BLaER1 treated with 17β-estradiol and CSF1 and Interleukin-3, amounts not matched to agents 10 nM and 100 nM (cell line): ENCODE data around the gene PSTPIP1.

Experiments used
- H3K27ac ChIP-seq, 11 experiments: shearing (Covaris generic); formaldehyde crosslinking; 2 replicates each; pipeline ENCODE4 v1.8.1; 2022
- H3K27me3 ChIP-seq, 11 experiments: shearing (Covaris generic); formaldehyde crosslinking; 2 replicates each; pipeline ENCODE4 v1.8.1; 2022
- H3K36me3 ChIP-seq, 11 experiments: shearing (Covaris generic); formaldehyde crosslinking; 2 replicates each; pipeline ENCODE4 v1.8.1; 2022
- H3K4me1 ChIP-seq, 10 experiments: shearing (Covaris generic); formaldehyde crosslinking; 2 replicates each; pipeline ENCODE4 v1.8.1; 2022
- H3K4me2 ChIP-seq, 11 experiments: shearing (Covaris generic); formaldehyde crosslinking; 2 replicates each; pipeline ENCODE4 v1.8.1; 2022
- H3K4me3 ChIP-seq, 10 experiments: shearing (Covaris generic); formaldehyde crosslinking; 2 replicates each; pipeline ENCODE4 v1.8.1; 2022
- H3K9ac ChIP-seq, 11 experiments: shearing (Covaris generic); formaldehyde crosslinking; 2 replicates each; pipeline ENCODE4 v1.8.1; 2022
- H3K9me3 ChIP-seq, 11 experiments: shearing (Covaris generic); formaldehyde crosslinking; replicated peaks in 1 of 11; 2 replicates each; pipeline ENCODE4 v1.8.1; 2022
- H4K20me1 ChIP-seq, 11 experiments: shearing (Covaris generic); formaldehyde crosslinking; 2 replicates each; pipeline ENCODE4 v1.8.1; 2022
- Cebpa-rat ChIP-seq, 11 experiments: shearing (Covaris generic); IDR thresholded peaks; 2 replicates each; pipeline ENCODE4 v1.8.1; 2022

The PSTPIP1 gene

DNA sequence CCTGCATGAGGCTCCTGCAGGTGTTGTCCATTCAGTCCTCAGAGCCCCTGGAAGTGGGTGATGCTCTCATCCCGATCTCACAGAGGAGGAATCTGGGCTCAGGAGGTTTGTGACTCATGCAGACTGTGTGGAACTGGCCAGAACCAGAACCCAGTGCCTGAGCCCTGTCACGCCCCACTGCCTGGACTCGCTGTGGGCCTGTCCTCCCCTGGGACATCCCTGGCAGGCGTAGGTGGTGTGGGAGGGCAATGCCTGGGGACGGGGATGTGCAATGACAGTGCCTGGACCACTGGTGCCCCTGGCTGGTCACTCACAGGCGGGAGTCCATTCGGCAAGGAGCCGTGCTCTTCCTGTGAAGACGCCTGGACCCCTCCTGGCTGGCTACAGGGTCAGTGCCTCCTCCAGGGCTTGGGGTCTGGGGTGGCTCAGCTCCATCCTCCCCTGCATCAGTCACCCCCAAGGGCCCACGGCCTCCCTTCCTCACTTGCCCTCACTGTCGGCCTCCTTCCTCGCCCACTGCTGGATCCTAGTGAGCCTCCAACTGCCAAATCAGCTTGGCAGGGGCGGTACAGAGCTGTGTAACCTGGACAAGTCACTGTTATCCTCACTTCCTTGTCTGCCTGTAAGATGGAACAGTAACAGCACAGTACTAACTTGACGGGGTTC, 14.9 kb downstream of the PSTPIP1 start:
- TF ChIP-seq Cebpa-rat (IDR thresholded peaks at IDR 0.05) = no peak
- Histone ChIP-seq H3K4me3 (no peak overlapping the region; a peak in 1 of 20 replicates), H3K4me1 (peaks cover 52 to 98% (median 95%) of the 10 kb centered on the region in 10 experiments), H4K20me1 (peaks cover 0 to 87% (median 43%) of the 10 kb centered on the region in 11 experiments; a peak in 19 of 22 replicates), H3K27me3 (no peaks in the 10 kb centered on the region), H3K9ac (peak overlapping the region in 10 of 11 experiments; percentile 11 to 57 (median 40); a peak in 13 of 22 replicates), H3K4me2 (peak overlapping the region; percentile 35 to 100 (median 75)), H3K27ac (peak overlapping the region in 10 of 11 experiments; percentile 32 to 98 (median 58); a peak in 20 of 22 replicates), H3K36me3 (peaks cover 0 to 82% (median 67%) of the 10 kb centered on the region in 11 experiments; a peak in 17 of 22 replicates), H3K9me3 (no peaks in the 10 kb centered on the region)

DNA sequence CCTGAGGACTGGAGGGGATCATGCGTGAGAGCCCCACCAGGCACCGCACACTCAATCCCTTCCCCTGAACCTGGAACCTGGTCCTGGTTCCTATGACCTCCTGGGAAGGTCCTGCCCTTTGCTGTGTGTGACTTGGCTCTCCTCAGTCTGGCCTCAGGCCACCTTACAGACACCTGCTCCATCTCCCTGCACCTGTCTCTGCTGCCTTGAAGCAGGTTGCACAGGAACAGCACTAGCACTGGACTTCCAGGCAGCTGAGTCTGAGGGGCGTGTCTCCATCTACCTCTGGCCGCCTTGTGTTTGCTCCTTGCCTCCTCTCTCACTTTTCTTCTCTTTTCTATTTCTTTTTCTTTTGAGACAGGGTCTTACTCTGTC, 15.4 kb downstream of the PSTPIP1 start:
- no peak overlapping the region for H3K4me3 ChIP-seq
- H3K9ac ChIP-seq = peak overlapping the region in 8 of 11 experiments; percentile 32 to 57 (median 43); a peak in 10 of 22 replicates
- no peaks in the 10 kb centered on the region for H3K27me3 ChIP-seq
- no peaks in the 10 kb centered on the region for H3K9me3 ChIP-seq
- peaks cover 0 to 76% (median 66%) of the 10 kb centered on the region in 11 experiments; a peak in 17 of 22 replicates for H3K36me3 ChIP-seq
- TF ChIP-seq Cebpa-rat (IDR thresholded peaks at IDR 0.05) = no peak
- peak overlapping the region in 9 of 11 experiments; percentile 47 to 98 (median 60); a peak in 19 of 22 replicates for H3K27ac ChIP-seq
- peaks cover 52 to 98% (median 95%) of the 10 kb centered on the region in 10 experiments for H3K4me1 ChIP-seq
- H4K20me1 ChIP-seq = peaks cover 0 to 93% (median 43%) of the 10 kb centered on the region in 11 experiments; a peak in 19 of 22 replicates
- H3K4me2 ChIP-seq = peak overlapping the region; percentile 35 to 100 (median 75)

DNA sequence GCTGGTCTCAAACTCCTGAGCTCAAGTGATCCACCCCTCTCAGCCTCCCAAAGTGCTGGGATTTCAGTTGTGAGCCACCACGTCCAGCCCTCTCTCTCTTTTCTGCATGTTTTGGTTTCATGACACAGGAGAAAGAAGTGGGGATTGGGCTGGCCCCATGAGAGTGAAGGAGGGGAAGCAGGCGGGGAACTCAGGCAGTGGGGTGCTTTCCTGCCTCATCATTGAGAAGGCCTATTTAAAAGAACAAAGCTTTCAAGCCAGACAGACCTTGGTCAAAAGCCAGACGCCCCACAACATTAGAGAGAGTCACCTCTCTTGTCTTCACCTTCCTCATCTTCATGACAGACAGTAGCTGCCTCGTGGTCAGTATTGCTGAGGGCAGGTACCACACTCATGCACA, 15.9 kb downstream of the PSTPIP1 start:
- no peaks in the 10 kb centered on the region for H3K9me3 ChIP-seq
- no peaks in the 10 kb centered on the region for H3K27me3 ChIP-seq
- peak overlapping the region; percentile 35 to 100 (median 75) for H3K4me2 ChIP-seq
- H3K27ac ChIP-seq = peak overlapping the region in 10 of 11 experiments; percentile 13 to 98 (median 56); a peak in 18 of 22 replicates
- H4K20me1 ChIP-seq = peaks cover 1 to 97% (median 44%) of the 10 kb centered on the region in 11 experiments; a peak in 19 of 22 replicates
- peaks cover 0 to 71% (median 63%) of the 10 kb centered on the region in 11 experiments; a peak in 17 of 22 replicates for H3K36me3 ChIP-seq
- peak overlapping the region in 6 of 11 experiments; percentile 2 to 52 (median 46); a peak in 10 of 22 replicates for H3K9ac ChIP-seq
- TF ChIP-seq Cebpa-rat (IDR thresholded peaks at IDR 0.05) = no peak
- peaks cover 58 to 98% (median 95%) of the 10 kb centered on the region in 10 experiments for H3K4me1 ChIP-seq
- no peak overlapping the region for H3K4me3 ChIP-seq

DNA sequence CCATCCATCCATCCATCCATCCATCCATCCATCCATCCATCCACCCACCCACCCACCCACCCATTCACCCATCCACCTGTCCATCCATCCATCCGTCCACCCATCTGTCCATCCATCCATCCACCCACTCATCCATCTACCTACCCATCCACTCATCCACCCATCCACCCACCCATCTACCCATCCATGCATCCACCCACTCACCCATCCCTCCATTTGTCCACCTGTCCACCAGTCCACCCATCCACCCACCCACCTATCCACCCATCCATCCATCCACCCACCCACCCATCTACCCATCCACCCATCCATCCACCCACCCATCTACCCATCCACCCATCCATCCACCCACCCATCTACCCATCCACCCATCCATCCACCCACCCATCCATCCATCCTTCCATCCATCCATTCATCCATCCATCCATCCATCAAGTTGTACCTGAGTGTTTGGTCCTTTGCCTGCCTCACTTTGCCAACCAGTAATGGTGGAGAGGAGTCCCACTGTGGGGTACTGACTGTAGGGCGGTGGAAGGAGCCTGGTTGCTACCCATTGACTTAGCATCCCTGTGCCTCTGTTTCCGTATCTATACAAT, 17.3 kb downstream of the PSTPIP1 start:
- peak overlapping the region in 1 of 11 experiments; percentile 76; a peak in 2 of 22 replicates for H3K9ac ChIP-seq
- H3K27me3 ChIP-seq = no peaks in the 10 kb centered on the region
- no peak overlapping the region for H3K4me3 ChIP-seq
- H3K4me1 ChIP-seq = peaks cover 72 to 98% (median 96%) of the 10 kb centered on the region in 10 experiments
- peaks cover 0 to 60% (median 52%) of the 10 kb centered on the region in 11 experiments; a peak in 17 of 22 replicates for H3K36me3 ChIP-seq
- no peak for TF ChIP-seq Cebpa-rat (IDR thresholded peaks at IDR 0.05)
- H4K20me1 ChIP-seq = peaks cover 14 to 98% (median 58%) of the 10 kb centered on the region in 11 experiments; a peak in 21 of 22 replicates
- peak overlapping the region in 10 of 11 experiments; percentile 91 to 98 (median 94); a peak in 17 of 22 replicates for H3K4me2 ChIP-seq
- peak overlapping the region in 8 of 11 experiments; percentile 89 to 96 (median 92); a peak in 10 of 22 replicates for H3K27ac ChIP-seq
- no peaks in the 10 kb centered on the region for H3K9me3 ChIP-seq

DNA sequence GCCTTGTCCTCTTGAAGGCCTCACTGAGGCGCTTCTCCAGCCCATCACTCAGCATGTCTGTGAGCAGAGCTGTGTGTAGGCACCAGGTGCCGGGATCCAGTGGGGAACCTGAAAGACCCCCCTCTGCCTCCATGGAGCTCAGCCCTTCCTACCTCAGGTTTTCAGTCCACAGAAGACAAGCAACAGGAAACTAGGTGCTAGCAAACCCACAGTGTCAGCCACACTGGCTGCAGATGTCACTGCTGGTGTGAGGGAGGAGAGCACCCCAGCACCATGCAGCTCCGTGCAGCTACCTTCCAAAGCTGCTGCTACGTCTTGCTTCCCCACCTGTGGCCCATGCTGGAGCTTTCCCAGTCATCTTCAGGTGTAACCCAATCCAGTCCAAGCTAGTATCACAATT, 17.9 kb downstream of the PSTPIP1 start:
- H3K4me3 ChIP-seq = peak overlapping the region in 1 of 10 experiments; percentile 62; a peak in 1 of 20 replicates
- peaks cover 78 to 98% (median 96%) of the 10 kb centered on the region in 10 experiments for H3K4me1 ChIP-seq
- no peaks in the 10 kb centered on the region for H3K27me3 ChIP-seq
- peak overlapping the region in 9 of 11 experiments; percentile 62 to 83 (median 79); a peak in 13 of 22 replicates for H3K9ac ChIP-seq
- peaks cover 21 to 98% (median 64%) of the 10 kb centered on the region in 11 experiments for H4K20me1 ChIP-seq
- TF ChIP-seq Cebpa-rat (IDR thresholded peaks at IDR 0.05) = no peak
- H3K9me3 ChIP-seq = no peaks in the 10 kb centered on the region
- peak overlapping the region; percentile 51 to 96 (median 91); a peak in 19 of 22 replicates for H3K27ac ChIP-seq
- peaks cover 0 to 58% (median 49%) of the 10 kb centered on the region in 11 experiments; a peak in 15 of 22 replicates for H3K36me3 ChIP-seq
- peak overlapping the region; percentile 91 to 98 (median 95); a peak in 21 of 22 replicates for H3K4me2 ChIP-seq

DNA sequence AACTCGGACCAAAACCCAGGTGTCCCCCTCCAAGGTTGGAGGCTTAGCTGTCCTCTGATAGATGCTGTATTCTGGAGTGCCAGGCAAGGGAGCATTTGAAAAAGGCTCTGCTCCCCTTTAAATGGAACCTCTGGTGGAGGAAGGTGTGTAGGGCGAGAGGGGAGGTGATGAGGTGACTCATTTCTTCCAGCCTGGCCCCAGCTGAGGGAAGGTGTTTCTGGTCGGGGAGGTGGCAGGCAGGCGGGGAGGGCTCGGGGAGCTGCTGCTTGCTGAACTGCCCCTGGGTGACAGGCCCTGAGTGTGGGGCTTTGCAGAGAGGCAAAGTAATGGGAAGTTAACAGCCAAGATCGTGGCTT, 18.8 kb downstream of the PSTPIP1 start:
- H3K4me1 ChIP-seq = peaks cover 87 to 98% (median 96%) of the 10 kb centered on the region in 10 experiments

DNA sequence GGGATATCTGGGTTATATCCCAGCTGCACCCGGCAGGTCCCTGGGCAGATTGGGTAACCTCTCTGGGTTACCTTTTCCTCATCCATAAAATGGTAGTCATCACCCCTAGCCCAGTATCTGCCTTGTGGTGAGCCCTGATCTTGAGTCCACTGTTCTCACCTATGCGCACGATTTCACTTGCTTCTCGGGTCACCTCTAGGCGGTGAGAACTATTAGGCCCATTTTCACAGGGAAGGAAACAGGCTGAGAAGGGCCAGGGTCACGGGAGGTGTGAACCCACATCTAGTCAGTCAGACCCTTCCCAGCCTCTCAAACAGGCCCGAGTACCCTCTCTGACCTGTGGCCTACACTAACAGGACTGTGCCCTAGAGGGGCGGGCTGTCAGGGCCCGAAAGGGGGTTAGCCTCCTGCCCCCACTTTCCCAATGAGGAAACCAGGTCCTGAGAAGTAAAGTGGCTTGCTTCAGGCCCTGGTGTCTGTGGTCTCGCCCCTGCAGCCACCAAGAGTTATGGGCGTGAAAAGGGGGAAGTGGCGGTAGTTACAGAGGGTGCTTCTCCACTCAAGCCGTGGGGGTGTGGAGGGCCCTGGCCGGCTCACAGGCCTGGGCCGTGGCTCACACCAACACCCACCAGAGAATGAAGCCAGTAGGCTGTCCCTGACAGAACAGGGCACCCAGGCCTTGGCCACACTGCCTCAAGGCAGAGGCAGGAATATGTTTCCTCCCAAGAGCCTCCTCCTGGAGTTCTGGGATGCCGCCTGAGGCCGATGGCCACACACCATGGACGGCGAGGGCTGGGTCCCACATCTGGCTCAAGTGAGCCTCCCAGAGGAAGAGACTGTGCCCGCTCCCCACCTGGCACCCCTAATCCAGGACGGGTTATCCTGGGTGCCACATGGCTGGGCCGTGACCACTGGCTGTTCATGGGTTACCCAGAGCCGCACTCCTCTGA, 19.5 kb downstream of the PSTPIP1 start:
- H3K4me3 ChIP-seq = peak overlapping the region in 9 of 10 experiments; percentile 7 to 62 (median 51); a peak in 12 of 20 replicates
- peaks cover 23 to 98% (median 68%) of the 10 kb centered on the region in 11 experiments for H4K20me1 ChIP-seq
- peak overlapping the region; percentile 91 to 98 (median 95) for H3K4me2 ChIP-seq
- peak overlapping the region; percentile 63 to 96 (median 91) for H3K27ac ChIP-seq
- no peaks in the 10 kb centered on the region for H3K27me3 ChIP-seq
- peak overlapping the region; percentile 66 to 83 (median 76) for H3K9ac ChIP-seq
- H3K4me1 ChIP-seq = peaks cover 88 to 98% (median 96%) of the 10 kb centered on the region in 10 experiments
- H3K36me3 ChIP-seq = peaks cover 0 to 58% (median 46%) of the 10 kb centered on the region in 11 experiments; a peak in 16 of 22 replicates
- no peaks in the 10 kb centered on the region for H3K9me3 ChIP-seq
- TF ChIP-seq Cebpa-rat (IDR thresholded peaks at IDR 0.05) = peak in 5 of 11 experiments; percentile 34 to 65 (median 44); a peak in 8 of 22 replicates

More for the DNA sequence above, 18.8 kb downstream of the PSTPIP1 start:
- no peaks in the 10 kb centered on the region for H3K9me3 ChIP-seq
- TF ChIP-seq Cebpa-rat (IDR thresholded peaks at IDR 0.05) = no peak
- H3K4me3 ChIP-seq = peak overlapping the region in 6 of 10 experiments; percentile 3 to 62 (median 22); a peak in 5 of 20 replicates
- H3K4me2 ChIP-seq = peak overlapping the region; percentile 91 to 98 (median 95)
- H3K36me3 ChIP-seq = peaks cover 0 to 58% (median 46%) of the 10 kb centered on the region in 11 experiments; a peak in 14 of 22 replicates
- H3K27ac ChIP-seq = peak overlapping the region; percentile 51 to 96 (median 91)
- H4K20me1 ChIP-seq = peaks cover 23 to 98% (median 69%) of the 10 kb centered on the region in 11 experiments
- no peaks in the 10 kb centered on the region for H3K27me3 ChIP-seq
- peak overlapping the region; percentile 62 to 83 (median 76) for H3K9ac ChIP-seq
